Mammary epithelial cell (primary cell): ENCODE results near the gene SYT9.

Source experiments
- EZH2 ChIP-seq: IDR thresholded peaks from 2 replicates; pipeline ENCODE4 v1.6.1; 2012; ENCODE audit warnings: low read length, inconsistent platforms, borderline replicate concordance
- TF ChIP-seq, protein P1 (sequence below), 2 donors: IDR thresholded peaks in 1 of 2; conservative IDR thresholded peaks in 1 of 2; 2 replicates each; pipeline ENCODE4 v1.5.1; 2011 to 2012; ENCODE audit warnings: inconsistent platforms in 2 of 2, low read length in 2 of 2, mild to moderate bottlenecking in 2 of 2, control low read depth in 1 of 2, low read depth in 1 of 2; ENCODE audit not compliant: insufficient read depth in 1 of 2; ENCODE audit errors: extremely low read depth in 1 of 2

DNA sequence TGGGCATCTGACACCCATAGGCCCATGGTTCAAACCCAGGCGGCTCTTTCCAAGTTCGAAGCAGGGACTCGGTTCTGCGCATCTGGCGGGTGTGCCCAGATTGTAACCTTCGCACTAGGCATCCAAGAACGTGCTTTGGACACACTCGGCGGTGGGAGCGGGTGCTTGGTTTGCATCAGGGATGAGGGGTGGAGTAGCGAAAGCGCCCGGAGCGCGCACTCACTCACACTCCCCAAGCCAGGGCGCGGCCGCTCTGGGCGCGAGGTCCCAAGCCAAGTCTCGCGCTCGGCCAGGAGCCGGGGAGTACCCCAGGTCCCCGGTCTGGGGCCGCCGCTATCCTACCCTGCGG, 243 bp upstream of the SYT9 start:
- TF ChIP-seq, protein P1, sequence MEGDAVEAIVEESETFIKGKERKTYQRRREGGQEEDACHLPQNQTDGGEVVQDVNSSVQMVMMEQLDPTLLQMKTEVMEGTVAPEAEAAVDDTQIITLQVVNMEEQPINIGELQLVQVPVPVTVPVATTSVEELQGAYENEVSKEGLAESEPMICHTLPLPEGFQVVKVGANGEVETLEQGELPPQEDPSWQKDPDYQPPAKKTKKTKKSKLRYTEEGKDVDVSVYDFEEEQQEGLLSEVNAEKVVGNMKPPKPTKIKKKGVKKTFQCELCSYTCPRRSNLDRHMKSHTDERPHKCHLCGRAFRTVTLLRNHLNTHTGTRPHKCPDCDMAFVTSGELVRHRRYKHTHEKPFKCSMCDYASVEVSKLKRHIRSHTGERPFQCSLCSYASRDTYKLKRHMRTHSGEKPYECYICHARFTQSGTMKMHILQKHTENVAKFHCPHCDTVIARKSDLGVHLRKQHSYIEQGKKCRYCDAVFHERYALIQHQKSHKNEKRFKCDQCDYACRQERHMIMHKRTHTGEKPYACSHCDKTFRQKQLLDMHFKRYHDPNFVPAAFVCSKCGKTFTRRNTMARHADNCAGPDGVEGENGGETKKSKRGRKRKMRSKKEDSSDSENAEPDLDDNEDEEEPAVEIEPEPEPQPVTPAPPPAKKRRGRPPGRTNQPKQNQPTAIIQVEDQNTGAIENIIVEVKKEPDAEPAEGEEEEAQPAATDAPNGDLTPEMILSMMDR (conservative IDR thresholded peaks at IDR 0.05 in 1 of 2, IDR thresholded peaks at IDR 0.05 in 1 of 2; ENCODE audit: extremely low read depth in 1 of 2, insufficient read depth in 1 of 2, low read depth in 1 of 2, low read length in 2 of 2), result no peak
- no peak for TF ChIP-seq EZH2
